Measurements from ENCODE around the gene BMPER.

BMPER gene

DNA sequence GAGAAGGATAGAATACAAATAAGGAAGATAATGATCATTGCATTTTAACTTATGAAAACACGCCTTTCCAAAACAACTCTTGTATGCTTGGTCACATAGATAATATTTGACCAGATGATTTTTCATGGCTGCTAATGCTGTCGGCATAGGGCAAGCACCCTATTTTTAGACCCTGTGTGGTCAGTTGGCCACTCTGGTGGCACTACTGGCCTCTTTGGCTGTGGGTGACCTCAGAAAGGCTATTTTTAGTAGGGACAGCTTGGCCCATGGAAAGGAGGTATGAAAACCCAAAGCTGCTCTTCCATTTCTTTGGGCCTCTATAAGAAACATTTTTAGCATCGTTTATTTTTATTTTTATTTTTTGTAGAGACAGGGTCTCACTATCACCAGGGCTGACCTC, 12.3 kb downstream of the BMPER start:
- DNase-seq: no peak
- intact Hi-C loops (cut with DNase I): no loop called here

DNA sequence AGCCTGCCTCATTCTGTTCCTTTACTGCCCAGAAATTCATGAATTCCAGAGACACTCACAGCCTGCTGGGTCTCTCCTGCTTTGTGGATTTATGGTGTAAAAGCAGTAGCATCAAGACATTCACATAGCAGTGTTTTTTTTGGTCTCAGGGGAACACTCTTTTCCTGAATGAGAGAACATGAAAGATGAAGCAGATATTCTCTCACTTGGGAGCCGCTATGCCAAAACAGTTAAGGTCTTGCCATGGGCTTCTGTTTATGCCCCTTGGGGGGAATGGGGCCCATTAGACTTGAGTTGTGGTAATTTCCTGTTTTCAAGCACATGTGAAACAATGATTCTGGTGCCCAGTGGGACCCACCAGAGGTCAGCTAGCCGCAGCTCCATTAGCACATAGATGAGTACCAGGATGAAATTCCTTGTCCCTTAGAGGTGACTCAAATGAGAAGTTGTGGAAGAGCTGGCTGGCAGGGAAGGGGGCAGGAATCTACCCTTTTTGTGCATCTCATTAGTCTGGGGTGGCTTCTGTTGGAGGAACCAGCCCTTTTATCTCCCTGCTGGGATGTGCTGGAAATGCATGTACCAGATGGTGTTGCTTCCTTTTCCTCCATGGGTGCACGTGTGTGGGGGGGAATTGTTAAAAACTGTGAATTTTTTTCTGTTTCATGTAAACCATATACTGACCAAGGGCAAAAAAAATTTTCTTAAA, 13.3 kb downstream of the BMPER start:
- no peak for DNase-seq
- intact Hi-C loops (cut with DNase I): no loop called here

DNA sequence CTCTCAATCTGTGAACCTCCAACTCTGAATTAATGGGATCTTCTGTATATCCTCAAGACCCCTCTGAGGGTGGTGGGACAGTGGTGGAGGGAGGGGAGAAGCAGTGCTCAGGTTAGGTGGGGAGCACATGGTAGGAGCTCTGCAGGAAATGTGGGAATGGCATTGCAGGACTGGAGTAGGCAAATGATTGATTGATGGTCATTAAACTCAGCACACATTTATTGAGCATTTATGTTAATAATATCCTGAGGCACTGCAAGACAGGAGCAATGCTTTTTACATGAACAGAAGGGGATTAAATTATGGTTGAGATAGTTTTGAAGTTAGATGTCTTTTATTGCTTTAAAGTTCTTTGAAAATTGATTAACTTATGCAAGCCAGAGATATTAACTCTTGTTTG, 14.1 kb downstream of the BMPER start:
- DNase-seq: no peak
- intact Hi-C loops (cut with DNase I): no loop called here

DNA sequence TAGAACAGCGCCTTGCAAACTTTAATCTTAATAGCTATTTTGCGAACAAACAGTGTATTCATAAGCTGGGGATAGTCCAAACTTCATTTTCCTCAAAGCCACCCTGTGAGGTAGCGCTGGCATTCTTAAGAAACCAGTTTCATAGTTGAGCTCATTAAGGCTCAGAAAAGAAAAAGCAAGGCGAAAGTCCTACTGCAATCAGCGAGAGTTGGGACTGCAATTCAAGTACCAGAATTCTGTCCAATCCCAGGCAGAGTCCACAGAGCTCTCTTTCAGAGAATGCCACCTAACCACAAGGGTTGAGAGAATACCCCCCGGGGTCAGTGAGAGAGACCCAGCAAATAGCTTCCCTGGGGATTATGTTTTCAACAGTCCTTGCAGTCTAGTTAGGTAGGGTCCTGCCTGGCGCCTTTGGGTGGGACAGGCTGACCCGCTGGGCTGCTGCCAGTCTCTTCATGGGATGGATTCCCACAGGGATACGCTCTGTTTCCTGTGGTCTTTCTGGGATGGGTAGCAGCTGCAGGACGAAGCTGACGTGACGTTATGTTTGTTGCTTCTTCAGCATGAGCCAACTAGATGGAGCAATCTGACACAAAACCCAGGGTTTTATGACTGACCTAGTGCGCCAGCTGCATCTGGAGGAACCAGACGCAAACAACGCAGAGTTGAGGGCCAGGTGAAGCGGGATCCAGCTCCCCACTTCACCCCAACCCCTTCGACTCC, 16.0 kb downstream of the BMPER start:
- intact Hi-C loops (cut with DNase I): no loop called here

DNA sequence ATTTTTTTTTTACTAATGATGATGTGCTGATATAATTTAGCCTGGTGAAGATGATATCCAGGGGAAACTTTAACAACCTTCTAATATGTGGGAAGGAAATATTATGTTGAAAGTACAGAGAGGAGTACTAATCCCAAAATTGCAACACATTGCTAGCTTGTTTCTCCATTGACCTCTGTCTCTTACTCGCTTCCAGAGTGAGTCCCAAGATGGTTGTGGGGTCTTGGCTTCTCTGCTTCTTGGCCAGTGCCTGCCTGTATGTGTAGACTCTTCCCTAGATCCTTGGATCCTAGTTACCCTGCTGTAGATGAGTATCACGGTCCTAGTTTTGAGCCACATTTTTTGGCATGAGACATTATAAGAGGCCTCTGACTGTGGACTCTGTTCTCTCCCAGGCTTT, 17.5 kb downstream of the BMPER start:
- DNase-seq: no peak
- intact Hi-C loops (cut with DNase I): no loop called here

More for the DNA sequence above, 16.0 kb downstream of the BMPER start:
- no peak for DNase-seq

DNA sequence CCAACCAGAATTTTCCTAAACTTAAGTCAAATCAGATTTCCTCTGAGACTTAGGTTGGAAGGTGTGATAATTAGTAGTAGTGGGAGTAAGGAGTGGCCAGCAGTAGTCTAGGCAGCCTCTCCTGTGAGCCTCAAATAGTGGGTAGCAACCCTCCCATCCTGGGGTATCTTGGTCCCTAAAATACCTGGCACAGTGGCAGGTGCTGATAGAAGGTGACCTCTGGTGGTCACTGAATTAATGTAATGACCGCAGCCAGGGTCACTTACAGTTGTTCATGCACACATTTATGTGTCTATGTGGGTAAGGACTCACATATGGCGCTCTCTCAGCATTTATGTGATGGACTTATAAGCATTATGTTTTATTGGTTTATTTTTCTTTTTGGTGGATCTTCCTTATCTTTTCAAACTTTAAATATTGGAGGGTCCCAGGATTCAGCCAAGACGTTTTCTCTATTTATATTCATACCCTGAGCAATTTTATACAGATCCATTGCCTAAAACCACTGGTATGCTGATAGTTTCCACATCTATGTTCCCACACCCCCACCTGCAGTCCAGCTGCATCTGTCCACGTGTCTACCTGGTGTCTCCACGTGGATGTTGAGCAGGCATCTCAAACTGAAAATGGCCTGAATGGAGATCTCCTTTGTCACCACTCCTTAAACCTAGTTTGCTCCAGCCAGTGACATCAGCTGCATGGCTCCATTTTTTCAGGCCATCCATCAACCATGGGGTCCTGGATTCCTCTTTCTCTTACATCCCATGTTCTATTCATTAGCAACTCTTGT, 18.3 kb downstream of the BMPER start:
- DNase-seq: no peak
- intact Hi-C loops (cut with DNase I): no loop called here

DNA sequence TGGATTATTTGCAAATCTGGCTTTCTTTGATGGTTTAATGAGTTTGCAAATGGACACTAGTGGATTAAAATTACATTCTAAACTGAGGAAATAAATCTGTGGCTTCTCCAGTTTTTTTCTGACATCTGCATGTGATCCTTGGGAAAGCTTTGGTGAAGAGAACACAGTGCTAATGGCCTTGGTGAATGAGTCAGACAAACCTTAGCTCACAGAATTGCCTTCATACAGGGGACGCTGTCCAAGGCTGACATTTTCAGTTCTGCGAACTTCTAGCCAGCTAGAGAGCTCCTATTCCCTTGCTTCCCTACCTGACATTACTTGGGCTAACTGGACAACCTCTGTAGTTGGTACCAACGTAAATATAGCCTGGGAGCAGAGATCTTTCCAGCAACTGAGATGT, 21.2 kb downstream of the BMPER start:
- intact Hi-C loops (cut with DNase I): no loop called here
- no peak for DNase-seq

DNA sequence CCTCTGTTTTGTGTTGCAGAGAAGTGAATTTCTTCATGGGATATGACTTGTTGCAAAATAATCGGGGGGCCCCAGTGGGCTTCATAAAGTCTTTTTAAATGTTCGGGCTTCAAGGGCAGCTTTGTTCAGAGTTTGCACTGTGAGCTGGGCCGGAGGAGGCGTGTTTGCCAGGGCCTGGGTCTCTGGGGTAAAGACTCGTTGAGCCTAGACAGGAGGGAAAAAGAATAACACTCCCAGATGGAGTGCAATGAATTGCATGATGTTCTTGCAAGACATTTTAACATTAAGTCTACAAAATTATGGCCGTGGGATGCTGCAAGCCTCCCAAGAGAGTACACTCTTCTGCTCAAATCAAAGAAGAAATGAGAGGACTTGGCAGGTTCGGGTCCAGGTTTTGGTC, 23.6 kb downstream of the BMPER start:
- no peak for DNase-seq
- intact Hi-C loops (cut with DNase I): no loop called here

DNA sequence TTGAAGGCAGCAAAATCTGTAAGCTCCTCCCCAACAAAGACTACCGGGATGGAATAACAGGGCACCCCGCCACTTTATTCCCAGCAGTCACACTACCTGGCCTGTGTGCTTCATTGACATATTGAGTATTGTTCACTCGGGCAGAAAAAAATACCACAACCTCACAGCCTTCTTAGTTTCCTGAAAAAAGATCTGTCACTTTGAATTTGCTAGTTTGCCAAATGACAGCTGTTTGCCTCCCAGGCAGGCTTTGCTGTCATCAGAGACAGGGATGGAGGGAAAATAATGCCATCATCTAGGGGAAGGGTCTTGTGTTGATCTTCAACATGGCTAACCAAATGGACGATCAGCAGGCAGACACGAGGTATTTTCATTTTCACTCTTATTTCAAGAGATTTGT, 26.9 kb downstream of the BMPER start:
- DNase-seq: peak in 3 of 42 donors; percentile 4 to 11 (median 6)
- intact Hi-C loops (cut with DNase I): no loop called here

DNA sequence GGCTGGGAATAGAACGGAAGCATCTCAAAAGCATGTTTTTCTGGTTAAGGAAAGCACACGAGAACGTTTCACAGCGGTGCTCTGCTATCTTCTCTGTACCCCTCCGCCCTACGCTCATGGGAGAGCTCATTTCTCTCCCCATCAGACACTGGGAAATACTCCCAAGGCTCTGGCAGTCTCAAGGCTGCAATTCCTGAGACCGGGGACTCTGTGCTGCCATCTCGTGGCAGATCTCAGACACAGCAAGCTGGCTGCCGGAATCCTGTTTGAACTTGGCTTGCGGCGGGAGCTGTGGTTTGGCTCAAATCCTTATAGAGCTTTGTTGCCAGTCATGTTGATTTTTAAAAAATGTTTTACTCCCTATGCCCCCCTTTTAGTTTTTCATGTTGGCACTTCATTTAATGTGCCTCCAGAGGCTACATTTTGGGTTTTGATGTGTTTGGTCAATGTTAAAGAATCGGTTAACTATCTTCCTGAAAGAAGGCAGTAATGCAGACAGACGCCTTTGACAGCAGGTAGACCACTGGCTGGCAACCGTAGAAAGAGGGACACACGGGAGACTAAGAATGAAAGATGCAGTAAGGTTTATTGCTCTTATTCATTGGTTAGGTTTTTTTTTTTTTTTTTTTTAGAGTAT, 27.6 kb downstream of the BMPER start:
- intact Hi-C loops (cut with DNase I): no loop called here
- peak; percentile 71 to 94 (median 88) for DNase-seq

DNA sequence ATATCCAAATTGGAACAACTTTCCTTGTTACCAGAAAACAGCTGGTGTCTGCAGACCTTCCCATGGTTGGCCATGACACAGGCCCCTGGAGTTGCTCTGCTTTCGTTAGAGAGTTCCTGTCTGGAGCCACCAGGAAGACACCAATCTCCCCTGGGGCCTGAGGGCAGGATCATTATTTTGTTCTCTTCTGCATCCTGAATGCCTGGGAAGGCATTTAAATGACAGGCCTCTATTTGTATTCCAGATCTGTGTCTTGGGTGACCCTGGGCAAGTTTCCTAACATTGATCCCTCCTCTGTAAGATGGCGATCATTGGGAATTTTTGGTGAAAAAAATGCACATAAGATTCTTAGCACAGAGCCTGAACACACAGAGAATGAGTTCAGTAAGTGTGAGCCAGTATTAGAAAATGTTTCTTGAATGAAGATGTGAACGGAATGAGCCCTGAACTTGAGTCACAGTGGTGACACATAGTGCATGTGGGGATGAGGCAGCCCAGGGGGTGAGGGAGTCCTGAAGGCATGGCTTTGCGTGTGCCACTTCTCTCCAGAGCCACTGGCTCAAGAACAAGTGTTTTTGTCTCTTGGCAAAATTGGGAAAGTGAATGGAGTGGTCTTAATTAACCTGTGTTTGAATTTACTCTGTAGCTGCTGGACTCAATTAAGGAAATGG, 28.4 kb downstream of the BMPER start:
- intact Hi-C loops (cut with DNase I): no loop called here
- peak in 6 of 42 donors; percentile 14 to 59 (median 26) for DNase-seq

DNA sequence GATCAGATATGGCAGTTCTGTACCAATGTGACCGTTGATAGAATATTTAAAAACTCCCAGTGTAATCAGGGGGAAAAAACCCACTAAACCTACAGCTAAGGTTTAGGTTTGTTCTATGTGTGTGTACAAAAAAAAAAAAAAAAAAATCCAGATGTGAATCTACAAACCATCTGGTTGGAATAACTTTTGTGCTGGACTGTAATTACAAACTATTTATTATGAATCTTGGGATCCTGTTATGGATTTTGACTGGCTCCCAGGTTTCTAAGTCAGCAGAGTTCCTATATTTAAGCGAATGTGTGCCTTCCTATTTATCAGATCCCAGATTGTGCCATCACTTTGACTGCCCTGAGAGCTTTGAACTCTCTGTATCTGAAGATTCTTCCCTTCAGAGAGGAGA, 29.1 kb downstream of the BMPER start:
- intact Hi-C loops (cut with DNase I): no loop called here
- DNase-seq: no peak

DNA sequence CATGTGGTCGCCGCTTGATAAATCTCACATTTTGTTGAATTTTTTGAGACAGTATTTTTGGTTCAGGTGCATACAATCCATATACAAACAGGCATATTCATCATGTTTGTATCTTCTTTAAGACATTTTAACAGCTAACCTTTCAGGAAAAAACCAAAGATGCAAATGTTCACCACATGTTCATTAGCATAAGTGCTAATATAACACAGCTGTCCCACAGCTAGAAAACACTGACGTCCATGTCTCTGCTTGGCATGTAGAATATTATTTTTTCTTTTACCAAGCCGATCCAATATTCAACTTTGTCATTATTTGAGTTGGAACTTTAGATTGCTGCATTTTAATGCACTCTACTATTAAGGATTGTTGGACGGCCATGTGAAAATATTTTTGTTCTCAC, 31.2 kb downstream of the BMPER start:
- no peak for DNase-seq
- intact Hi-C loops (cut with DNase I): no loop called here

DNA sequence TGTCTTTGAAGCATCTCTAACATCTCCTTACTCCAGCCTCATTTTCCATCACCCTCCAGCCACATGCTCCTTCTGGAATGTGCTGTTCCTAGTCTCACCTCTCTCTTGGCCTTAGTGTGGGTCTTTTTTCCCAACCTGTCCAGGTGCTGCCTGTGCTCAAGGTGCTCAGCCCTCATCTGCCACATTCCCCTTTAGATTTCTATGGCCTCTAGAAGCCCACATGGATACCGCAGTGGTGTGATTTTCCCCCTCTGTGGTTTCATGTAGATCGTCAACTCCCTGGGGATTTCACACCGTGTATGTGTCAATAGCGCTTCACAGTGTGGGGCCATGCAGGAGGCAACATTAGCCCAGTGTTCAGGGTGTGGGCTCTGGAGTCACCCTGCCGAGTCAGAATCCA, 32.5 kb downstream of the BMPER start:
- DNase-seq: no peak
- intact Hi-C loops (cut with DNase I): no loop called here

DNA sequence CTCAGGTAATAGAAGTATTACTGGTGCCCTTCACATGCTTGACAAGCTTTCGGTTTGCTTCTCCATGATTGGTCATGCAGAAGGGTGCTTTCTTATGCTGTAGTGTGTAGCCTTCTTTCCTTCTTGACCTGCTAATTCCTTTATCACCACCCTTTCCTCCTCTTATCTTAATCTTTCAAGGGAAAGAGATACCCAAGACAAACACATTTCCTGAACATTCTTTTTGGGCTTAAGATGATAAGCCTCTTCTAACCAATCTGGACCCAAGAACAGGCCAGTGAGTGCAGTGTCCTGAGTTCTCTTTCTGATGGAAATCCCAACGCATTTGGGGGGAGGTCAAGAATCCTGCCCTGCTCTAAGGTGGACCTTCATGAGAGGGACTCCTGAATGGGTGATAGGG, 33.8 kb downstream of the BMPER start:
- DNase-seq: no peak
- intact Hi-C loops (cut with DNase I): no loop called here

DNA sequence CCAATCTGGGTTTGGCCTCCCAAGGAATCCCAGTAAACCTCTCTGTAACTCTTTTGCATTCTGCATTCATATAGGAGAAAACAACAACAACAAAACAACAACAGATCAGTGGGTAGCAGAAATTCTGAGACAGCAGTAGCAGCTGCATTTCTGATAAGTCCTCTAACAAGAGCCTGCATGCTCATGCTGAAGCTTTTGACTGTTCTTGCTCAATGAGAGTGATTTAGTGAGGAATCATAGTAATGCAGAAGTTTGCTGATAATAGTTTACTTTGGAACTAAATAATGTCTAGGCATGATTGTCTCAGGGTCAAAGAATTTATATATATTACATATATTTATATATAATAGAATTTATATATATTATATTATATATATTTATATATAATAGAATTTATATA, 35.2 kb downstream of the BMPER start:
- intact Hi-C loops (cut with DNase I): no loop called here
- no peak for DNase-seq

DNA sequence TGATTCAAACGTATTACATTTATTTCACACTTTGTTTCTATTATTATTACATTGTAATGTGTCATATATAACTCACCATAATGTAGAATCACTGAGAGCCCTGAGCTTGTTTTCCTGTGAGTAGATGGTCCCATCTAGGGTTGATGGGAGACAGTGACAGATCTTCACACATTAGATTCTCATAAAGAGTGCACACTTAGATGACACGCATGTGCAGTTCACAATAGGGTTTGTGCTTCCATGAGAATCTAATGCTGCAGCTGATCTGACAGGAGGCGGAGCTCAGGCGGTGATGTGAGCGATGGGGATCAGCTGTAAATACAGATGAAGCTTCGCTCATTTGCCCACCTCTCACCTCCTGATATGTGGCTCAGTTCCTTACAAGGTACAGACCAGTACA, 36.1 kb downstream of the BMPER start:
- intact Hi-C loops (cut with DNase I): no loop called here

DNA sequence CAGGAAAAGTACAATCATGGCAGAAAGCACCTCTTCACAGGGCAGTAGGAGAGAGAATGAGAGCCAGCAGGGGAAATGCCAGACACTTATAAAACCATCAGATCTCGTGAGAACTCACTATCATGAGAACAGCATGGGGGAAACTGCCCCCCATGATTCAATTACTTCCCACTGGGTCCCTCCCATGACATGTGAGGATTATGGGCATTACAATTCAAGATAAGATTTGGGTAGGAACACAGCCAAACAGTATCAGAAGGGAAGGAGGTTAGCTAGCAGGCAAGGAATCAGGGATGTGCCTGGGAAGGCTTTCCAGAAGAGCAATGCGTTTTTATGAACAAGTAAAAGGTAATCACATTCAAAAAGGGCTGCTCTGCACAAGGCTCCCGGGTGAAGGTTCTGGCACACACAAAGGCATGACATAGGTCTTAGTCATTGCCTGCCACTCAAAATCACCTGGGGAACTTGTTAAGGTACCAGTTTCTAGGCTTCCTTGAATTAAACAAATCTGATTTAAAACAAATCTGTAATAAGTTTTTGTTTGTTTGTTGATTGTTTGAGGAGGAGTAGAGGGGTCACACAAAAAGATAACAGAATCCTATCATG, 40.9 kb downstream of the BMPER start:
- peak in 30 of 42 donors; percentile 19 to 73 (median 46) for DNase-seq
- intact Hi-C loops (cut with DNase I): no loop called here

More for the DNA sequence above, 36.1 kb downstream of the BMPER start:
- DNase-seq: no peak

Data from head of caudate nucleus (tissue), 42 donors.